K562 (cell line): ENCODE measurements around the gene LPGAT1. TPM values are rescaled to one million over a fixed set of nuclear protein-coding genes. Genes with fewer than 3 reads are reported as not detected.

Source experiments
- CBFA2T3 ChIP-seq: fragments of 450-650 bp; IDR thresholded peaks from 2 replicates; pipeline ENCODE4 v1.6.1; 2017
- EZH2 ChIP-seq: IDR thresholded peaks from 2 replicates; pipeline ENCODE4 v1.6.1; 2012; ENCODE audit warnings: low read depth, mild to moderate bottlenecking, inconsistent platforms, low read length, borderline replicate concordance
- GATAD2A ChIP-seq: fragments of 450-650 bp; IDR thresholded peaks from 2 replicates; pipeline ENCODE4 v1.6.1; 2017
- JUND ChIP-seq, 2 experiments: IDR thresholded peaks; 2 replicates in 1 of 2; 3 replicates in 1 of 2; pipeline ENCODE4 v1.6.1; 2011; ENCODE audit warnings: borderline replicate concordance in 2 of 2, low read depth in 2 of 2, low read length in 2 of 2, improper control_type of control experiment in 1 of 2, missing biosample characterization in 1 of 2, missing genetic modification characterization in 1 of 2, missing genetic modification reagents in 1 of 2
- LEF1 ChIP-seq: fragments of 450-650 bp; IDR thresholded peaks from 2 replicates; pipeline ENCODE4 v1.6.1; 2016; ENCODE audit warnings: mild to moderate bottlenecking
- MAX ChIP-seq: sonication (generic); formaldehyde crosslinking; IDR thresholded peaks from 2 replicates; pipeline ENCODE4 v1.9.0; 2022; ENCODE audit warnings: mild to moderate bottlenecking, missing genetic modification reagents
- MBD1 ChIP-seq: fragments of 250-450 bp; sonication (Bioruptor Pico); IDR thresholded peaks from 2 replicates; pipeline ENCODE4 v1.8.0; 2022; ENCODE audit warnings: inconsistent platforms
- MEIS2 ChIP-seq: fragments of 450-650 bp; IDR thresholded peaks from 2 replicates; pipeline ENCODE4 v1.6.1; 2014; ENCODE audit warnings: mild to moderate bottlenecking; ENCODE audit not compliant: partially characterized antibody
- NELFE ChIP-seq: IDR thresholded peaks from 2 replicates; pipeline ENCODE4 v1.6.1; 2011; ENCODE audit warnings: mild to moderate bottlenecking; ENCODE audit not compliant: insufficient read depth, insufficient read length
- NFE2L1 ChIP-seq: fragments of 450-650 bp; IDR thresholded peaks from 2 replicates; pipeline ENCODE4 v1.6.1; 2016; ENCODE audit warnings: missing genetic modification characterization, low read depth, mild to moderate bottlenecking, missing compliant biosample characterization, moderate library complexity, borderline replicate concordance
- RBM14 ChIP-seq: fragments of 200-400 bp; formaldehyde crosslinking; IDR thresholded peaks from 2 replicates; pipeline ENCODE4 v1.6.1; 2018; ENCODE audit warnings: low read depth, mild to moderate bottlenecking, low read length, moderate library complexity, borderline replicate concordance; ENCODE audit not compliant: insufficient read depth
- TBP ChIP-seq: optimal IDR thresholded peaks from 2 replicates; pipeline ENCODE3; 2011; ENCODE audit warnings: low read depth, low read length, improper control_type of control experiment
- TCF3 ChIP-seq: sonication (generic); formaldehyde crosslinking; IDR thresholded peaks from 2 replicates; pipeline ENCODE4 v1.4.0; 2020; ENCODE audit warnings: mild to moderate bottlenecking, missing genetic modification reagents
- TEAD4 ChIP-seq, 2 experiments: sonication (generic) in 1 of 2; formaldehyde crosslinking in 1 of 2; IDR thresholded peaks; 2 replicates each; pipeline versions ENCODE4 v1.6.1 to v1.8.0; 2012 to 2022; ENCODE audit warnings: borderline replicate concordance in 1 of 2, inconsistent platforms in 1 of 2, low read length in 1 of 2, mild to moderate bottlenecking in 1 of 2, missing genetic modification reagents in 1 of 2
- XRCC5 ChIP-seq: fragments of 200-400 bp; formaldehyde crosslinking; IDR thresholded peaks from 2 replicates; pipeline ENCODE4 v1.6.1; 2017; ENCODE audit warnings: low read depth, mild to moderate bottlenecking, low read length
- ZBTB17 ChIP-seq: fragments of 450-650 bp; formaldehyde crosslinking; IDR thresholded peaks from 2 replicates; pipeline ENCODE4 v1.4.0; 2020; ENCODE audit warnings: mild to moderate bottlenecking
- ZNF232 ChIP-seq: sonication (generic); formaldehyde crosslinking; IDR thresholded peaks from 2 replicates; pipeline ENCODE4 v1.8.0; 2022; ENCODE audit warnings: mild to moderate bottlenecking, missing genetic modification reagents
- ZNF282 ChIP-seq: sonication (generic); formaldehyde crosslinking; IDR thresholded peaks from 2 replicates; pipeline ENCODE4 v1.8.1; 2023; ENCODE audit warnings: missing genetic modification reagents
- ZNF347 ChIP-seq: fragments of 450-650 bp; formaldehyde crosslinking; IDR thresholded peaks from 2 replicates; pipeline ENCODE4 v1.4.0; 2020; ENCODE audit warnings: low read depth, mild to moderate bottlenecking, moderate library complexity
- ZNF395 ChIP-seq: fragments of 200-800 bp; sonication (Bioruptor generic); IDR thresholded peaks from 2 replicates; pipeline ENCODE4 v1.6.1; 2017; ENCODE audit warnings: missing genetic modification characterization, missing compliant biosample characterization
- ZNF740 ChIP-seq, 3 experiments: fragments of 200-800 bp in 1 of 3; sonication (Bioruptor generic) in 1 of 3; sonication (generic) in 1 of 3; formaldehyde crosslinking in 1 of 3; IDR thresholded peaks; 2 replicates each; pipeline versions ENCODE4 v1.6.1 to v1.8.0; 2016 to 2022; ENCODE audit warnings: mild to moderate bottlenecking in 2 of 3, missing compliant biosample characterization in 2 of 3, missing genetic modification characterization in 2 of 3, missing genetic modification reagents in 1 of 3
- ZNF76 ChIP-seq: fragments of 250-450 bp; sonication (Bioruptor Pico); IDR thresholded peaks from 2 replicates; pipeline ENCODE4 v1.4.0; 2020; ENCODE audit warnings: mild to moderate bottlenecking, moderate library complexity, borderline replicate concordance
- polyA plus RNA-seq, 8 experiments: library from polyadenylated mRNA; depleted of rRNA in 4 of 8; stranded (reverse) in 5 of 8; unstranded in 3 of 8; fragments of >200 nt; fragmentation: Nextera tagmentation in 2 of 8; fragmentation: Illumina TruSeq in 1 of 8; extraction: Ambion mirVana in 2 of 8; extraction: Trizol in 1 of 8; gene quantifications; 2 replicates each; pipeline versions ENCODE4 v1.2.1 to v1.2.3, GENCODE V29; 2011 to 2014; ENCODE audit warnings: inconsistent platforms in 1 of 8, missing spikeins in 1 of 8
- total RNA-seq, 7 experiments: library from RNA; depleted of rRNA in 6 of 7; stranded (reverse); fragments of >200 nt in 6 of 7; fragmentation: Illumina TruSeq in 2 of 7; extraction: Trizol in 2 of 7; gene quantifications; 2 replicates each; pipeline versions ENCODE4 v1.2.1 to v1.2.3, GENCODE V29; 2011 to 2021; ENCODE audit warnings: low replicate concordance in 1 of 7

The LPGAT1 gene
- total and polyA plus RNA-seq, 9 of the 15 experiments (the other 6 are each of a cell fraction or from before 2014, with no cell fraction given): 5.7 to 31.4 (median 16.3) TPM

- TF ChIP-seq TCF3 (CRISPR knock-in tag) (peak; percentile 94), EZH2 (no peak), ZNF395 (peak; percentile 83), XRCC5 (no peak), GATAD2A (peak; percentile 86; the same call in 1 of the 2 replicates), CBFA2T3 (peak; percentile 93), TEAD4 (IDR thresholded peaks at IDR 0.05; ENCODE audit: low read length) (peak; percentile 94), TEAD4 (CRISPR knock-in tag; IDR thresholded peaks at IDR 0.05; ENCODE audit: borderline replicate concordance) (no peak), TBP (no peak), NELFE (no peak), MBD1 (no peak), MAX (CRISPR knock-in tag) (0 out of 2 replicates have a peak, but pooled peaks have one; percentile 23), ZBTB17 (no peak), RBM14 (no peak), JUND (IDR thresholded peaks at IDR 0.05; ENCODE audit: borderline replicate concordance, low read depth, low read length) (peak; percentile 81), JUND (tag; IDR thresholded peaks at IDR 0.05; ENCODE audit: borderline replicate concordance, low read depth, low read length) (peak; percentile 81; the same call in 1 of the 3 replicates), ZNF740 (CRISPR knock-in tag; IDR thresholded peaks at IDR 0.05) (peak; percentile 44; the same call in 1 of the 2 replicates), ZNF740 (tag; IDR thresholded peaks at IDR 0.05) (peak in 1 of 2 experiments; percentile 81; a peak in 2 of 4 replicates), ZNF232 (no peak), LEF1 (peak; percentile 95), ZNF282 (CRISPR knock-in tag) (no peak), MEIS2 (peak; percentile 36), ZNF347 (CRISPR knock-in tag) (no peak), ZNF76 (no peak; the same call in 1 of the 2 replicates), NFE2L1 (no peak)
Observed at GRCh38 chr1:211722277-211723175, 108.0 kb downstream of the LPGAT1 start (continued).
